Activated CD4-positive, alpha-beta T cell treated with anti-CD3 and anti-CD28 coated beads for 4 hours (primary cell): ENCODE data around the gene NPAS2.

ENCODE experiments used
- DNase-seq, 2 donors: peaks; one replicate each; pipeline ENCODE4 v3.0.0-alpha.2; 2020

The NPAS2 gene

GRCh38 chr2:100887713-100888495 lies 68.0 kb downstream of the NPAS2 start:
- no peak for DNase-seq

GRCh38 chr2:100888601-100889000 lies 68.7 kb downstream of the NPAS2 start:
- DNase-seq: no peak

- DNase-seq: no peak
These were observed 69.3 kb downstream of the NPAS2 start for GRCh38 chr2:100889286-100889685.

- DNase-seq: no peak
These were observed 72.1 kb downstream of the NPAS2 start for GRCh38 chr2:100891906-100892642.

GRCh38 chr2:100893392-100894104 lies 73.6 kb downstream of the NPAS2 start:
- DNase-seq: no peak

- DNase-seq: no peak
These were observed 74.3 kb downstream of the NPAS2 start for GRCh38 chr2:100894105-100894795.

- no peak for DNase-seq
These were observed 74.8 kb downstream of the NPAS2 start for GRCh38 chr2:100894796-100895156.

- DNase-seq: no peak
These were observed 75.5 kb downstream of the NPAS2 start for GRCh38 chr2:100895402-100895801.

GRCh38 chr2:100895934-100896685 lies 76.2 kb downstream of the NPAS2 start:
- DNase-seq: no peak

GRCh38 chr2:100898035-100898665 lies 78.2 kb downstream of the NPAS2 start:
- no peak for DNase-seq

GRCh38 chr2:100900156-100900795 lies 80.3 kb downstream of the NPAS2 start:
- no peak for DNase-seq

GRCh38 chr2:100902817-100903405 lies 83.0 kb downstream of the NPAS2 start:
- DNase-seq: no peak

- DNase-seq: no peak
These were observed 83.8 kb downstream of the NPAS2 start for GRCh38 chr2:100903534-100904258.

GRCh38 chr2:100905132-100905805 lies 85.3 kb downstream of the NPAS2 start:
- DNase-seq: no peak

- no peak for DNase-seq
These were observed 86.2 kb downstream of the NPAS2 start for GRCh38 chr2:100906131-100906530.

GRCh38 chr2:100906679-100907078 lies 86.7 kb downstream of the NPAS2 start:
- DNase-seq: no peak

- DNase-seq: no peak
These were observed 87.9 kb downstream of the NPAS2 start for GRCh38 chr2:100907832-100908231.

- no peak for DNase-seq
These were observed 89.7 kb downstream of the NPAS2 start for GRCh38 chr2:100909534-100910081.

- DNase-seq: no peak
These were observed 90.2 kb downstream of the NPAS2 start for GRCh38 chr2:100910111-100910510.
